ENCODE results near the gene SSU72.
"Not testable (repeated sequence)": the region's sequence is repeated elsewhere in the genome, so short reads cannot be mapped to it uniquely, and the experiment has no call there.

Gene SSU72

GRCh38 chr1:1507305-1507704, 67.4 kb downstream of the SSU72 start:
- no CpG with 5 or more reads among the region's 4 CpGs for WGBS (ENCODE audit: extremely low coverage, insufficient coverage, insufficient read length)
- Histone ChIP-seq H3K4me1 (ENCODE audit: control insufficient read depth in 1 of 2, insufficient read depth in 2 of 2, low read length in 2 of 2) (peaks cover 0 to 3% of the 10 kb centered on the region in 2 experiments), H3K4ac (ENCODE audit: low read depth, low read length) (no peak overlapping the region), H2BK120ac (ENCODE audit: insufficient read depth, low read length, poor library complexity) (no peak overlapping the region), H3K4me2 (ENCODE audit: low read length) (no peak overlapping the region), H3K79me2 (ENCODE audit: control insufficient read depth, insufficient read depth, low read length, poor library complexity) (peaks cover 5% of the 10 kb centered on the region), H3K9me3 (ENCODE audit: insufficient read depth, low read depth, low read length) (no peaks in the 10 kb centered on the region), H4K12ac (ENCODE audit: low read depth, low read length) (no peak overlapping the region), H3K36me3 (ENCODE audit: control insufficient read depth in 1 of 2, insufficient read depth in 2 of 2, low read length in 2 of 2) (no peaks in the 10 kb centered on the region), H3K27ac (ENCODE audit: low read depth, low read length) (no peak overlapping the region), H3K14ac (ENCODE audit: low read length) (no peak overlapping the region), H3K23ac (ENCODE audit: low read length) (no peak overlapping the region), H3K27me3 (ENCODE audit: insufficient read depth, low read length) (no peaks in the 10 kb centered on the region), H3K79me1 (ENCODE audit: low read length) (peaks cover 5% of the 10 kb centered on the region), H3K4me3 (ENCODE audit: low read depth, low read length) (no peak overlapping the region), H2BK12ac (ENCODE audit: low read length) (no peak overlapping the region), H2AFZ (ENCODE audit: insufficient read depth, low read length, poor library complexity) (no peak overlapping the region), H2AK5ac (ENCODE audit: low read length) (no peak overlapping the region), H4K91ac (ENCODE audit: low read depth, low read length) (no peak overlapping the region), H3K18ac (ENCODE audit: low read length) (no peak overlapping the region), H3K9ac (ENCODE audit: low read length) (no peak overlapping the region), H4K8ac (ENCODE audit: low read depth, low read length) (no peak overlapping the region), H2BK5ac (ENCODE audit: low read depth, low read length, poor library complexity) (no peak overlapping the region)
- DNase-seq: no peak

- H3K4ac ChIP-seq (ENCODE audit: low read depth, low read length); H3K9ac ChIP-seq (ENCODE audit: low read length); H2BK12ac ChIP-seq (ENCODE audit: low read length); H3K79me2 ChIP-seq (ENCODE audit: control insufficient read depth, insufficient read depth, low read length, poor library complexity); DNase-seq; H3K4me1 ChIP-seq (ENCODE audit: control insufficient read depth in 1 of 2, insufficient read depth in 2 of 2, low read length in 2 of 2); H3K4me3 ChIP-seq (ENCODE audit: low read depth, low read length); H3K9me3 ChIP-seq (ENCODE audit: insufficient read depth, low read depth, low read length); H3K27ac ChIP-seq (ENCODE audit: low read depth, low read length); H3K36me3 ChIP-seq (ENCODE audit: control insufficient read depth in 1 of 2, insufficient read depth in 2 of 2, low read length in 2 of 2); H3K14ac ChIP-seq (ENCODE audit: low read length); H3K18ac ChIP-seq (ENCODE audit: low read length); H4K8ac ChIP-seq (ENCODE audit: low read depth, low read length); H3K79me1 ChIP-seq (ENCODE audit: low read length); H2BK120ac ChIP-seq (ENCODE audit: insufficient read depth, low read length, poor library complexity); H2BK5ac ChIP-seq (ENCODE audit: low read depth, low read length, poor library complexity); H3K27me3 ChIP-seq (ENCODE audit: insufficient read depth, low read length); H3K23ac ChIP-seq (ENCODE audit: low read length); H4K12ac ChIP-seq (ENCODE audit: low read depth, low read length); H3K4me2 ChIP-seq (ENCODE audit: low read length); H4K91ac ChIP-seq (ENCODE audit: low read depth, low read length): not testable (repeated sequence)
- WGBS (ENCODE audit: extremely low coverage, insufficient coverage, insufficient read length): no CpG with 5 or more reads among the region's 5 CpGs
- Histone ChIP-seq H2AFZ (ENCODE audit: insufficient read depth, low read length, poor library complexity) (peak overlapping the region; percentile 68), H2AK5ac (ENCODE audit: low read length) (peak overlapping the region; percentile 69)
These were observed 68.9 kb downstream of the SSU72 start for GRCh38 chr1:1505801-1506200.

GRCh38 chr1:1505366-1505798, 69.3 kb downstream of the SSU72 start:
- H3K36me3 ChIP-seq (ENCODE audit: control insufficient read depth in 1 of 2, insufficient read depth in 2 of 2, low read length in 2 of 2); H4K91ac ChIP-seq (ENCODE audit: low read depth, low read length); H2AFZ ChIP-seq (ENCODE audit: insufficient read depth, low read length, poor library complexity); H2BK120ac ChIP-seq (ENCODE audit: insufficient read depth, low read length, poor library complexity); H4K8ac ChIP-seq (ENCODE audit: low read depth, low read length); H3K4me3 ChIP-seq (ENCODE audit: low read depth, low read length); H3K14ac ChIP-seq (ENCODE audit: low read length); H3K18ac ChIP-seq (ENCODE audit: low read length); H2BK5ac ChIP-seq (ENCODE audit: low read depth, low read length, poor library complexity); H3K4me2 ChIP-seq (ENCODE audit: low read length); H4K12ac ChIP-seq (ENCODE audit: low read depth, low read length); H2AK5ac ChIP-seq (ENCODE audit: low read length); H3K27me3 ChIP-seq (ENCODE audit: insufficient read depth, low read length); H3K23ac ChIP-seq (ENCODE audit: low read length); H3K4ac ChIP-seq (ENCODE audit: low read depth, low read length); H3K79me1 ChIP-seq (ENCODE audit: low read length); H2BK12ac ChIP-seq (ENCODE audit: low read length); H3K4me1 ChIP-seq (ENCODE audit: control insufficient read depth in 1 of 2, insufficient read depth in 2 of 2, low read length in 2 of 2); H3K79me2 ChIP-seq (ENCODE audit: control insufficient read depth, insufficient read depth, low read length, poor library complexity); H3K27ac ChIP-seq (ENCODE audit: low read depth, low read length); H3K9me3 ChIP-seq (ENCODE audit: insufficient read depth, low read depth, low read length); H3K9ac ChIP-seq (ENCODE audit: low read length): not testable (repeated sequence)
- peak in 1 of 2 donors; percentile 51 for DNase-seq
- WGBS (ENCODE audit: extremely low coverage, insufficient coverage, insufficient read length): no CpG with 5 or more reads among the region's 22 CpGs

- not testable (repeated sequence) for H3K79me1 ChIP-seq (ENCODE audit: low read length); H2BK12ac ChIP-seq (ENCODE audit: low read length); H3K4me2 ChIP-seq (ENCODE audit: low read length); H3K9ac ChIP-seq (ENCODE audit: low read length); H3K9me3 ChIP-seq (ENCODE audit: insufficient read depth, low read depth, low read length); H3K79me2 ChIP-seq (ENCODE audit: control insufficient read depth, insufficient read depth, low read length, poor library complexity); H4K12ac ChIP-seq (ENCODE audit: low read depth, low read length); H3K27me3 ChIP-seq (ENCODE audit: insufficient read depth, low read length); H3K36me3 ChIP-seq (ENCODE audit: control insufficient read depth in 1 of 2, insufficient read depth in 2 of 2, low read length in 2 of 2); H3K23ac ChIP-seq (ENCODE audit: low read length); H2AK5ac ChIP-seq (ENCODE audit: low read length); H3K14ac ChIP-seq (ENCODE audit: low read length); H3K4me3 ChIP-seq (ENCODE audit: low read depth, low read length); H3K4ac ChIP-seq (ENCODE audit: low read depth, low read length); H3K18ac ChIP-seq (ENCODE audit: low read length); H4K91ac ChIP-seq (ENCODE audit: low read depth, low read length); H2BK5ac ChIP-seq (ENCODE audit: low read depth, low read length, poor library complexity); H3K27ac ChIP-seq (ENCODE audit: low read depth, low read length); H3K4me1 ChIP-seq (ENCODE audit: control insufficient read depth in 1 of 2, insufficient read depth in 2 of 2, low read length in 2 of 2); H2BK120ac ChIP-seq (ENCODE audit: insufficient read depth, low read length, poor library complexity)
- no CpG with 5 or more reads among the region's 16 CpGs for WGBS (ENCODE audit: extremely low coverage, insufficient coverage, insufficient read length)
- Histone ChIP-seq H2AFZ (ENCODE audit: insufficient read depth, low read length, poor library complexity) (peak overlapping the region; percentile 12), H4K8ac (ENCODE audit: low read depth, low read length) (peak overlapping the region; percentile 41)
- DNase-seq: peak; percentile 89 to 93
These were observed 69.8 kb downstream of the SSU72 start for GRCh38 chr1:1504777-1505365.
